Progenitor cell of endocrine pancreas (in vitro differentiated cells): ENCODE data around the gene KPNA2. TPM values are rescaled to one million over a fixed set of nuclear protein-coding genes. Genes with fewer than 3 reads are reported as not detected.
"Not testable (repeated sequence)": the region's sequence is repeated elsewhere in the genome, so short reads cannot be mapped to it uniquely, and the experiment has no call there.

ENCODE experiments used
- DNase-seq: peaks from one replicate; pipeline ENCODE4 v3.0.0; 2021; ENCODE audit warnings: low spot score; ENCODE audit not compliant: unreplicated experiment
- H3K27ac Mint-ChIP-seq: 2 replicates; pipeline ENCODE4 v1.8.0; 2021; ENCODE audit warnings: mild to moderate bottlenecking, moderate library complexity, mixed read lengths
- H3K27me3 Mint-ChIP-seq: 2 replicates; pipeline ENCODE4 v1.8.0; 2021; ENCODE audit warnings: mixed read lengths
- H3K36me3 Mint-ChIP-seq: 2 replicates; pipeline ENCODE4 v1.8.0; 2022; ENCODE audit warnings: mixed read lengths; ENCODE audit not compliant: insufficient read depth
- H3K4me1 Mint-ChIP-seq: 2 replicates; pipeline ENCODE4 v1.8.0; 2021; ENCODE audit warnings: low read depth, mixed read lengths
- H3K4me3 Mint-ChIP-seq: 2 replicates; pipeline ENCODE4 v1.8.0; 2021; ENCODE audit warnings: low read depth, mild to moderate bottlenecking, moderate library complexity, mixed read lengths
- H3K9me3 Mint-ChIP-seq: 2 replicates; pipeline ENCODE4 v1.8.0; 2021; ENCODE audit warnings: low read depth, mixed read lengths
- total RNA-seq: library from RNA; stranded (reverse); gene quantifications from 2 replicates; pipeline ENCODE4 v1.2.1, GENCODE V29; 2021
- TF ChIP-seq, protein P1 (sequence below): fragments of 200-600 bp; sonication (generic); IDR thresholded peaks from one replicate; pipeline ENCODE4 v1.5.0; 2021; ENCODE audit warnings: antibody characterized with exemption, mild to moderate bottlenecking; ENCODE audit not compliant: unreplicated experiment

The KPNA2 gene
- total RNA-seq, 1 donor from 2014 or later = 140 TPM

DNA sequence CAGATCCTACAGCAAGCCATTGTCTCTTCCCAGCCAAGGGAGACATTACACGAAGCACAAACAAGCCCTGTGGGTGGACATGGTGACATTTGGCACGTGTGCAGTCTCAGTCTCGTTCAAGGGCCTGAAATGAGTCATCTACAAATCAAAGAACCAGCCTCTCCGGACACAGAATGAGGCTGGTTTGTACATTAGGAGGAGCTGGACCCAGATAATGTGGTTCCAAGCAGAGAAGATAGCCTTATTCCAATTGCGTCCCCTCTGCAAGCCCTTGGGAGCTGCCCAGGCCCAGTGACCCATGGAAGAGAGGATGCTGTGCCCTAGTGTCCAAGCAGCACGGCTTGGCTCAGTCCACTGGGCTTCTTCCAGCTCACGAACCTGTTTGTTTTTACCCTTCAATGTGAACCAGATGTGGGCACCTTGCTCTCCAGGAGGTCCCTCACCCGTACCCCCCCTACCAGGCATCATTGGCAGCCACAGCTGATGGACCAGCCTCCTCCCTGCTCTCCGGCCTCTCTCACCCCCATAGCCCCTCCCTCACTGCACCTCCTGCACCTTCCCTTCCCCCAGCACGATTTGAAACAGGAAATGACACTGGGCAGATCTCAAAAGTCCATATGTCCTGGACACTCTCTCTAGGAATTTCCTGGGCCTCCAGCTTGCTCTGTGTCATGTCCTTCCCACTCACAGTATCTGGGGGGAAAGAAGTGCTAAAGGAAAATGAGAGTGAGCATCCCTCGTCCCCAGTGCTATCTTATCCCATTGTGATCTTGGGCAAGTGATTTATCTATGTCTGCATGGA is 26.2 kb downstream of the KPNA2 start:
- Mint-ChIP-seq H3K9me3 (no peaks in the 10 kb centered on the region), H3K36me3 (no peaks in the 10 kb centered on the region), H3K4me1 (peaks cover 2% of the 10 kb centered on the region), H3K27ac (no peak overlapping the region), H3K4me3 (no peak overlapping the region), H3K27me3 (no peaks in the 10 kb centered on the region)
- TF ChIP-seq, protein P1, sequence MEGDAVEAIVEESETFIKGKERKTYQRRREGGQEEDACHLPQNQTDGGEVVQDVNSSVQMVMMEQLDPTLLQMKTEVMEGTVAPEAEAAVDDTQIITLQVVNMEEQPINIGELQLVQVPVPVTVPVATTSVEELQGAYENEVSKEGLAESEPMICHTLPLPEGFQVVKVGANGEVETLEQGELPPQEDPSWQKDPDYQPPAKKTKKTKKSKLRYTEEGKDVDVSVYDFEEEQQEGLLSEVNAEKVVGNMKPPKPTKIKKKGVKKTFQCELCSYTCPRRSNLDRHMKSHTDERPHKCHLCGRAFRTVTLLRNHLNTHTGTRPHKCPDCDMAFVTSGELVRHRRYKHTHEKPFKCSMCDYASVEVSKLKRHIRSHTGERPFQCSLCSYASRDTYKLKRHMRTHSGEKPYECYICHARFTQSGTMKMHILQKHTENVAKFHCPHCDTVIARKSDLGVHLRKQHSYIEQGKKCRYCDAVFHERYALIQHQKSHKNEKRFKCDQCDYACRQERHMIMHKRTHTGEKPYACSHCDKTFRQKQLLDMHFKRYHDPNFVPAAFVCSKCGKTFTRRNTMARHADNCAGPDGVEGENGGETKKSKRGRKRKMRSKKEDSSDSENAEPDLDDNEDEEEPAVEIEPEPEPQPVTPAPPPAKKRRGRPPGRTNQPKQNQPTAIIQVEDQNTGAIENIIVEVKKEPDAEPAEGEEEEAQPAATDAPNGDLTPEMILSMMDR = no peak
- no peak for DNase-seq

DNA sequence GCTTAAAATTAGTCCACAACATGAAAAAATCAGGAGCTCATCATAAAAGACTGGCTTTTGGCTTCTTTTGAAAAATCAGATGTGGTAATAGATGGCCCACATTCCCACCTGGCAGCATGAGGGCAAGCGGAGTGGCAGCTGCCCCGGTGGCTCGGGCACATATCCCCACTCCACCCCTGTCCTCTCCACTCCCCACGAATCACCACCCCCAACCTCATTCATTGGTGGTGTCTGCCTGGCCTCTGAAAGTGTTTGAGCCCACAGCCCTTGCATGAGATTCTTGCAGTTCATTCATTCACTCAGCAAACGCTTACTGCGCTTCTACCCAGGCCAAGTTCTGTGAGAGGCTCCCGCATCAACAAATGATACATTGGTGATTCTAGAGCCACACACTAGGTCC is 29.8 kb downstream of the KPNA2 start:
- not testable (repeated sequence) for H3K9me3 Mint-ChIP-seq, H3K27ac Mint-ChIP-seq, H3K36me3 Mint-ChIP-seq, H3K4me1 Mint-ChIP-seq, H3K4me3 Mint-ChIP-seq, DNase-seq, H3K27me3 Mint-ChIP-seq

DNA sequence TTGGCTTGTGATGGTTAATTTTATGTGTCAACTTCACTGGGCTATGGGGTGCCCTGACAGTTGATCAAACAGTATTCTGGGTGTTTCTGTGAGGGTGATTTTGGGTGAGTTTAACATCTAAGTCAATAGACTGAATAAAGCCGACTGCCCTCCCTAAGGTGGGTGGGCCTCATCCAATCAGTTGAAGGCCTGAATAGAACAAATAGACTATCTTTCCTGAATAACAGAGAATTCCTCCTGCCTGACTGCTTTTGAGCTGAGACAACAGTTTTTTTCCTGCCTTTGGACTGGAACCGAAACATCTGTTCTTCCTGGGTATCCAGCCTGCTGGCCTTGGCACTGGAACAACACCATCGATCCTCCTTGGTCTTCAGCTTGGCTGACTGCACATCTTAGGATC is 33.0 kb downstream of the KPNA2 start:
- not testable (repeated sequence) for H3K4me1 Mint-ChIP-seq, H3K36me3 Mint-ChIP-seq, H3K9me3 Mint-ChIP-seq, H3K27ac Mint-ChIP-seq, H3K4me3 Mint-ChIP-seq, H3K27me3 Mint-ChIP-seq, DNase-seq

DNA sequence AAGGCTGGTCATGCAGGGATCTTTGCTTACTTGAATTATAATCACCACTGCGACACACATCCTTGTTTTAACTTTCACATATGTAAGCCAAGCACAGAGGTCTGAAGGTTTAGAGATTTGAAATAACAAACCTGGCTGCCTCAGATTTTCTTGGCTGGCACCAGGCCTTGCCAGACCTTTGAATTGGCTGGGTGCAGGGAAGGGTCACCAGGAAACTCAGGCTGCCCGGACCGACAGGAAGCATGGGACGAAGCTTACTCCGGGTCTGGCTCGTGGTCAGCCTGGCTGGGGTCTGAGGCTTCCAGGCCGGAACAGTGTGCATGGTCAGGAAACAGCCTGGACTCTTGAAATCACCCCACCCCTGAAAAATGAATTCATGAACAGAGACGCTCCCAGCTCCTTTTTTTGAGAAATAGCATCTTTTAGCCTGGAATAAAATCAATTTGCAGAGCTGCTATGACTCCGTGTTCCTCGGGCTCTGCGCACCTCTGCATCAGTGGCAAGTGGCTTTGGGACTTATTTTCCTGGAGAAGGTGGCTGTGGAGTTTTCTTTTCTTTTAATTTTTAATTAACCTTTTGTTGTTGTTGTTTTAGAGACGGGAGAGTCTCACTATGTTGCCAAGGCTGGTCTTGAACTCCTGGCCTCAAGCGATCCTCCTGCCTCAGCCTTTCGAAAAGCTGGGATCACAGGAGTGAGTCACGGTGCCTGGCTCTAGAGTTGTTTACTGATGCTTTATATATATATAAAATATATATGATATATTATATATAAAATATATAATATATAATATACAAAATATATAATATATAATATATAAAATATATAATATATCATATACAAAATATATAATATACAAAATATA is 35.3 kb downstream of the KPNA2 start:
- not testable (repeated sequence) for H3K27me3 Mint-ChIP-seq, H3K4me1 Mint-ChIP-seq, H3K4me3 Mint-ChIP-seq, DNase-seq, H3K36me3 Mint-ChIP-seq, H3K27ac Mint-ChIP-seq, H3K9me3 Mint-ChIP-seq

DNA sequence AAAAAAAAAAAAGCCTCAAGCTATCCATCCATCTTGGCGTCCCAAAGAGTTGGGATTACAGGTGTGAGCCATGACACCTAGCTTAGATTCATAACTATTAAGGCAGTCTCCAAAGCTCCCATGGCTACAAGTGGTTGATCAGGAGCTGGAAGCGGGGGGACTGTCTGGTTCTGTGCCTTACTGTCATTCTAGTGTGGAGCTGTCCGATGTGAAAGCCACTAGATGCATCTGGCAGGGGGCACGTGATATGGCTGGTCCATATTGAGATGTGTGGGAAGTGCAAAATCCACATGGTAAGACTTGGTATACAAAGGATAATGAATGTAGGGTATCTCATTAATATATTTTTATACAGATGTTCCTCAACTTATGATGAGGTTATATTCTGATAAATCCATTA is 38.7 kb downstream of the KPNA2 start:
- H3K36me3 Mint-ChIP-seq = no peaks in the 10 kb centered on the region
- DNase-seq = no peak
- peaks cover 2% of the 10 kb centered on the region for H3K4me1 Mint-ChIP-seq
- H3K9me3 Mint-ChIP-seq = no peaks in the 10 kb centered on the region
- H3K27ac Mint-ChIP-seq = no peak overlapping the region
- H3K27me3 Mint-ChIP-seq = no peaks in the 10 kb centered on the region
- H3K4me3 Mint-ChIP-seq = no peak overlapping the region
- TF ChIP-seq, protein P1 = no peak

DNA sequence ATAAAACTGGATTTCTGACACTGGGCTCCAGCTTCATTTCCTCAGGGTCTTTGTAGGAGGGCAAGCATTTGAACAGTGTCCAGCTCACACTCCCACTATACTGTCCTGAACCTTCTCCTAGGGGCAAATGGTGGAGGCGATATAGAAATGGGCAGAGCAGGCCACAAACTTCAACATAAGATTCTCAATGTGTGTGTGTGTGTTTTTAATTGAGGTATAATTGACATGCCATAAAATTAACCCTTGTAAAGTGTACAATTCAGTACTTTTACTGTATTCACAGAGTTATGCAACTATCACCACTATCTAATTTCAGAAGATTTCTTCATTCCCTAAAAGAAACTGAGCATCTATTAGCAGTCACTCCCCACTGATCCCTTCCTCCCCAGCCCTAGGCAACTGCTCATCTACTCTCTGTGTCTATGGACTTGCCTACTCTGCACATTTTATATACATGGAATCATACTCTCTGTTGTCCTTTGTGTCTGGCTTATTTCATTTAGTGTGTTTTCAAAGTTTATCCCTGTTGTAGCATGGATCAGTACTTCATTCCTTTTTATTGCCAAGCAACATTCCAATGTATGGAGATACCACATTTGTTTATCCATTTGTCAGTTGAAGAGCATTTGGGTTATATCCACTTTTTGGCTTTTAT is 40.5 kb downstream of the KPNA2 start:
- H3K4me3 Mint-ChIP-seq, H3K4me1 Mint-ChIP-seq, H3K27me3 Mint-ChIP-seq, DNase-seq, H3K36me3 Mint-ChIP-seq, H3K9me3 Mint-ChIP-seq, H3K27ac Mint-ChIP-seq: not testable (repeated sequence)

DNA sequence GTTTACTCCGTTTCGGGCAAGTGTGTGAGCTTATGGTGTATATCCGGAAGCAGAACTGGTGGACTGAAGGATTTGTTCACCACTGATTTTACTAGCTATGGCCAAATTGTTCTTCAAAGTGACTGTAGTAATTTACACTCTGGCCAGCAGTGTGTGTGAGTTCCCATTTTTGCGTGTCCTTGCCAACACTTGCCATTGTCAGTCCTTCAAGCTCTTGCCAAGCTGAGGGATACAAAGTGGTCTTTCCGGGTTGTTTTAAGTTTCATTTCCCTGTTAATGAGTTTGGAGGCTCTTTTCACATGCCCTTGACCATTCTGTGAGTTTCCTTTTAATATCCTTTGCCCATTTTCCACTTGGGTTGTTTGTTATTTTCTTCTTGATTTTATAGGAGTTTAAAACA is 42.0 kb downstream of the KPNA2 start:
- not testable (repeated sequence) for H3K27me3 Mint-ChIP-seq, H3K9me3 Mint-ChIP-seq, H3K4me1 Mint-ChIP-seq, H3K4me3 Mint-ChIP-seq, H3K27ac Mint-ChIP-seq, DNase-seq, H3K36me3 Mint-ChIP-seq
